ENCODE results near the gene SLIT3. TPM values are rescaled to one million over a fixed set of nuclear protein-coding genes. Genes with fewer than 3 reads are reported as not detected.

The SLIT3 gene
- total RNA-seq, 1 donor from 2014 or later, result 3.1 TPM

- no peak for DNase-seq (ENCODE audit: low read depth)
- no peak overlapping the region for H3K4me3 ChIP-seq (ENCODE audit: low read depth, low read length)
- no peak for TF ChIP-seq CTCF (conservative IDR thresholded peaks at IDR 0.05; ENCODE audit: low read depth, low read length)
Measured at GRCh38 chr5:169157064-169157463, 143.9 kb downstream of the SLIT3 start.

- H3K4me3 ChIP-seq (ENCODE audit: low read depth, low read length), result no peak overlapping the region
- TF ChIP-seq CTCF (conservative IDR thresholded peaks at IDR 0.05; ENCODE audit: low read depth, low read length), result no peak
- no peak for DNase-seq (ENCODE audit: low read depth)
Measured at GRCh38 chr5:169154679-169155078, 146.3 kb downstream of the SLIT3 start.

- TF ChIP-seq CTCF (conservative IDR thresholded peaks at IDR 0.05; ENCODE audit: low read depth, low read length), result no peak
- DNase-seq (ENCODE audit: low read depth), result no peak
- H3K4me3 ChIP-seq (ENCODE audit: low read depth, low read length), result no peak overlapping the region
Measured at GRCh38 chr5:169153405-169153804, 147.5 kb downstream of the SLIT3 start.

GRCh38 chr5:169152946-169153345 is 148.0 kb downstream of the SLIT3 start:
- no peak for TF ChIP-seq CTCF (conservative IDR thresholded peaks at IDR 0.05; ENCODE audit: low read depth, low read length)
- no peak overlapping the region for H3K4me3 ChIP-seq (ENCODE audit: low read depth, low read length)
- DNase-seq (ENCODE audit: low read depth), result no peak

GRCh38 chr5:169152453-169152852 is 148.5 kb downstream of the SLIT3 start:
- no peak overlapping the region for H3K4me3 ChIP-seq (ENCODE audit: low read depth, low read length)
- TF ChIP-seq CTCF (conservative IDR thresholded peaks at IDR 0.05; ENCODE audit: low read depth, low read length), result no peak
- no peak for DNase-seq (ENCODE audit: low read depth)

- TF ChIP-seq CTCF (conservative IDR thresholded peaks at IDR 0.05; ENCODE audit: low read depth, low read length), result no peak
- no peak for DNase-seq (ENCODE audit: low read depth)
- no peak overlapping the region for H3K4me3 ChIP-seq (ENCODE audit: low read depth, low read length)
Measured at GRCh38 chr5:169151051-169151805, 149.7 kb downstream of the SLIT3 start.

DNA sequence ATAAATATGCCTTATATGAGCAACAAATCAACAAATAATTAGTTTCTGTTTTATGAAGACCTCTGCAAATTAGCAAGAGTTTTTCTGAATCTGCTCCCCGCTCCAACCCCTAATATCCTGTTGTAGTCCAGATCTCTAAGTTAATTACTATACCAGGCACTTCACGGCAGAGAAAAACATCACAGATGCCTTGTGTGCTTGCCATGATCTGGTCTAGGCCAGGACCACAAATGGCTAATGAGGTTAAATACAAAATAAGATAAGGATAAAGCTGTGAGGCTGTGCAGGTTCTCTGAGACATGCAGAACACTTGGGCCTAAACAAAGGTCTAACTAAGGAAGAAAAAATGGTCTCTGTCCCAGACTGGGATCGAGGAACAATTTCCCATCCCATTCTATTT is 150.8 kb downstream of the SLIT3 start:
- no peak for TF ChIP-seq CTCF (conservative IDR thresholded peaks at IDR 0.05; ENCODE audit: low read depth, low read length)
- no peak overlapping the region for H3K4me3 ChIP-seq (ENCODE audit: low read depth, low read length)
- no peak for DNase-seq (ENCODE audit: low read depth)
